NCI-H460 (cell line): ENCODE measurements around the gene DHDH. TPM values are rescaled to one million over a fixed set of nuclear protein-coding genes. Genes with fewer than 3 reads are reported as not detected.

Experiments
- DNase-seq: peaks from one replicate; pipeline ENCODE4 v3.0.0-alpha.2; 2016; ENCODE audit warnings: low read depth; ENCODE audit errors: extremely low read depth
- total RNA-seq: library from RNA; depleted of rRNA; stranded (reverse); fragments of >200 nt; shearing (Covaris generic); gene quantifications from 2 replicates; pipeline ENCODE4 v1.2.3, GENCODE V29; 2014

DHDH gene
- total RNA-seq, 1 experiment from 2014 or later: not detected

GRCh38 chr19:48965040-48965805 lies 31.7 kb downstream of the DHDH start, which contains the start of gene FTL:
Gene FTL (plus strand): TSS chr19:48965309. CDS start chr19:48965508, 199 bp downstream.
- peak; percentile 94 for DNase-seq

- DNase-seq: peak; percentile 56
Observed at GRCh38 chr19:48965806-48966540, 32.5 kb downstream of the DHDH start.

GRCh38 chr19:48966541-48967345 lies 33.2 kb downstream of the DHDH start:
- DNase-seq: no peak

GRCh38 chr19:48967346-48968178 lies 34.1 kb downstream of the DHDH start:
- peak; percentile 69 for DNase-seq

- no peak for DNase-seq
Observed at GRCh38 chr19:48968179-48968661, 34.7 kb downstream of the DHDH start.

- no peak for DNase-seq
Observed at GRCh38 chr19:48968813-48969218, 35.3 kb downstream of the DHDH start.

- DNase-seq: no peak
Observed at GRCh38 chr19:48969276-48970138, 36.0 kb downstream of the DHDH start.

- no peak for DNase-seq
Observed at GRCh38 chr19:48970139-48970766, 36.8 kb downstream of the DHDH start.

- DNase-seq: peak; percentile 72
Observed at GRCh38 chr19:48970923-48971395, 37.5 kb downstream of the DHDH start.

GRCh38 chr19:48975947-48976847 lies 42.7 kb downstream of the DHDH start:
- DNase-seq: no peak

- no peak for DNase-seq
Observed at GRCh38 chr19:48977061-48977460, 43.6 kb downstream of the DHDH start.

- DNase-seq: no peak
Observed at GRCh38 chr19:48982280-48982679, 48.8 kb downstream of the DHDH start.

GRCh38 chr19:48985711-48986110 lies 52.2 kb downstream of the DHDH start:
- DNase-seq: no peak

GRCh38 chr19:48986211-48986610 lies 52.7 kb downstream of the DHDH start:
- no peak for DNase-seq

GRCh38 chr19:48987323-48987722 lies 53.8 kb downstream of the DHDH start:
- no peak for DNase-seq

- no peak for DNase-seq
Observed at GRCh38 chr19:48988286-48988685, 54.8 kb downstream of the DHDH start.

- DNase-seq: no peak
Observed at GRCh38 chr19:48988860-48989259, 55.4 kb downstream of the DHDH start.
